Adrenal gland (tissue), 12 donors: ENCODE measurements around the gene MGMT. TPM values are rescaled to one million over a fixed set of nuclear protein-coding genes. Genes with fewer than 3 reads are reported as not detected.

Experiments
- DNase-seq, 7 donors: peaks; one replicate each; pipeline ENCODE4 v3.0.0-alpha.2; 2019 to 2020
- H3K27ac ChIP-seq, 5 donors: fragments of 200-600 bp; sonication (generic) in 4 of 5; 1 replicate in 3 of 5; 2 replicates in 2 of 5; pipeline versions ENCODE4 v1.5.1 to v1.8.0; 2016 to 2020; ENCODE audit warnings: mild to moderate bottlenecking in 1 of 5
- H3K27me3 ChIP-seq: fragments of 200-600 bp; 2 replicates; pipeline ENCODE4 v1.8.0; 2021
- H3K36me3 ChIP-seq, 2 donors: fragments of 200-600 bp; replicated peaks in 1 of 2; 1 replicate in 1 of 2; 2 replicates in 1 of 2; pipeline versions ENCODE4 v1.5.1 to v1.8.0; 2018 to 2022
- H3K4me1 ChIP-seq, 2 donors: fragments of 200-600 bp; replicated peaks in 1 of 2; 1 replicate in 1 of 2; 2 replicates in 1 of 2; pipeline versions ENCODE4 v1.5.1 to v1.8.0; 2018 to 2021
- H3K4me3 ChIP-seq, 4 donors: fragments of 200-600 bp; sonication (generic) in 3 of 4; one replicate each; pipeline ENCODE4 v1.5.1; 2016 to 2018
- H3K9me3 ChIP-seq, 3 donors: fragments of 200-600 bp; sonication (generic) in 1 of 3; replicated peaks in 1 of 3; 1 replicate in 2 of 3; 2 replicates in 1 of 3; pipeline versions ENCODE4 v1.5.1 to v1.8.0; 2016 to 2021
- CTCF ChIP-seq, 6 experiments: fragments of 450-650 bp in 4 of 6; fragments of 200-600 bp in 2 of 6; sonication (generic) in 1 of 6; IDR thresholded peaks; 1 replicate in 5 of 6; 2 replicates in 1 of 6; pipeline versions ENCODE4 v1.5.1 to v1.8.0; 2016 to 2021; ENCODE audit warnings: antibody characterized with exemption in 6 of 6, mild to moderate bottlenecking in 2 of 6, moderate library complexity in 1 of 6
- POLR2A ChIP-seq, 2 donors: fragments of 450-650 bp; IDR thresholded peaks; one replicate each; pipeline ENCODE4 v1.6.1; 2017; ENCODE audit warnings: antibody characterized with exemption in 2 of 2, mild to moderate bottlenecking in 2 of 2, moderate library complexity in 1 of 2
- WGBS, 4 donors: extraction: QIAGEN DNeasy Blood & Tissue Kit in 2 of 4; methylation state at CpG; one replicate each; pipeline versions ENCODE4 v1.1.5 to v1.1.7; 2013 to 2017; 5-methylcytosine and 5-hydroxymethylcytosine counted together
- intact Hi-C, 2 donors: fragments of 100-400 bp; cut with DNase I; formaldehyde crosslinking; loops; one replicate each; pipeline versions ENCODE4 v1.14.1 to v1.15.0; 2022 to 2023
- polyA plus RNA-seq, 3 donors: library from polyadenylated mRNA; stranded (reverse); fragments of 200-250 nt in 2 of 3; fragments of 350-450 nt in 1 of 3; fragmentation: Illumina TruSeq in 1 of 3; extraction: RNeasy Lipid Tissue Mini Kit (QIAGEN cat#74804) in 1 of 3; gene quantifications; one replicate each; pipeline ENCODE4 v1.2.3, GENCODE V29; 2013 to 2014
- total RNA-seq, 9 donors: library from RNA; depleted of rRNA in 4 of 9; stranded (reverse); fragments of >200 nt in 4 of 9; fragments of 120-200 nt in 1 of 9; fragmentation: NEBNext Ultra II Directional in 1 of 9; extraction: Animal tissue kit (Norgen Biotek cat#: 25700) in 1 of 9; gene quantifications; one replicate each; pipeline versions ENCODE4 v1.1.0 to v1.2.4, GENCODE V29; 2013 to 2023
- donor health status: healthy with polysubstance abuse.
- donor health status: Bipolar disorder and iron deficiency.
- donor health status: DM: yes; HTN: yes; CAD: no.
- donor health status: DM: no; HTN: no; CAD: no.
- donor health status: DM: no; HTN: no; CAD: no.
- donor health status: DM: yes; HTN: yes; CAD: no.

Gene MGMT
- total and polyA plus RNA-seq, 12 donors, result 3.8 to 35.8 (median 21.2) TPM

GRCh38 chr10:129628823-129629222 lies 161.8 kb downstream of the MGMT start:
- Histone ChIP-seq H3K4me1 (no peaks in the 10 kb centered on the region), H3K27ac (no peak overlapping the region), H3K36me3 (no peaks in the 10 kb centered on the region), H3K27me3 (no peaks in the 10 kb centered on the region), H3K4me3 (no peak overlapping the region), H3K9me3 (peaks cover 0 to 6% (median 0%) of the 10 kb centered on the region in 3 donors)
- TF ChIP-seq CTCF (IDR thresholded peaks at IDR 0.05) (no peak), POLR2A (IDR thresholded peaks at IDR 0.05) (no peak)
- 94 to 96% (median 95%) methylated on average over 9 of the region's 9 CpGs for WGBS, 4 donors
- no peak for DNase-seq
- intact Hi-C loops, result no loop called here

- WGBS, 4 donors, result 88 to 94% (median 91%) methylated on average over 14 to 15 of the region's 15 CpGs
- TF ChIP-seq CTCF (IDR thresholded peaks at IDR 0.05) (no peak), POLR2A (IDR thresholded peaks at IDR 0.05) (no peak)
- intact Hi-C loops, result no loop called here
- H3K9me3 ChIP-seq, result peaks cover 0 to 13% (median 0%) of the 10 kb centered on the region in 3 donors
- H3K4me3 ChIP-seq, result no peak overlapping the region
- no peak overlapping the region for H3K27ac ChIP-seq
- no peaks in the 10 kb centered on the region for H3K4me1 ChIP-seq
- H3K27me3 ChIP-seq, result no peaks in the 10 kb centered on the region
- H3K36me3 ChIP-seq, result no peaks in the 10 kb centered on the region
- no peak for DNase-seq
Observed at GRCh38 chr10:129629911-129630310, 162.9 kb downstream of the MGMT start.

DNA sequence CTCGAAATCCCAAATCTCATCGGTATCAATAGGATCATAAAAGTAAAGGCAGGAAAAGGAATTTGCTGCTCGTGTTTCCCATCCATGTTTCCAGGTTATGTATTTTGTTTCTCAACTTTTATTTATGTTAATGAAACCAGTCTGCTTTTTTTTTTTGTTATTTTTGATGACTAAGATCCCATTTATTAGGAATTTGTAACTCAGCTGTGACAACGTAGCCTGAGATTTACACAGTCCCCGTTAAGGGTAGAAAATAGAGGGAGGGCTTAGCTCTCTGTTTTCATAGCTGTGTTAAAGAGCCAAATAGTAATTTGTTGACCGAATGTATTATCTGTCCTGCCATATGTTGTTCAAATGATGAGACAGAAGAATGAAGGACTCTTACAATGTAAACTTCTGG lies 164.0 kb downstream of the MGMT start:
- H3K36me3 ChIP-seq, result no peaks in the 10 kb centered on the region
- intact Hi-C loops, result no loop called here
- H3K27me3 ChIP-seq, result no peaks in the 10 kb centered on the region
- TF ChIP-seq POLR2A (IDR thresholded peaks at IDR 0.05) (no peak), CTCF (IDR thresholded peaks at IDR 0.05) (no peak)
- H3K9me3 ChIP-seq, result peaks cover 0 to 13% (median 0%) of the 10 kb centered on the region in 3 donors
- no peak overlapping the region for H3K4me3 ChIP-seq
- no peaks in the 10 kb centered on the region for H3K4me1 ChIP-seq
- H3K27ac ChIP-seq, result no peak overlapping the region
- 87 to 89% (median 88%) methylated on average over 6 of the region's 6 CpGs for WGBS, 4 donors
- DNase-seq, result no peak

DNA sequence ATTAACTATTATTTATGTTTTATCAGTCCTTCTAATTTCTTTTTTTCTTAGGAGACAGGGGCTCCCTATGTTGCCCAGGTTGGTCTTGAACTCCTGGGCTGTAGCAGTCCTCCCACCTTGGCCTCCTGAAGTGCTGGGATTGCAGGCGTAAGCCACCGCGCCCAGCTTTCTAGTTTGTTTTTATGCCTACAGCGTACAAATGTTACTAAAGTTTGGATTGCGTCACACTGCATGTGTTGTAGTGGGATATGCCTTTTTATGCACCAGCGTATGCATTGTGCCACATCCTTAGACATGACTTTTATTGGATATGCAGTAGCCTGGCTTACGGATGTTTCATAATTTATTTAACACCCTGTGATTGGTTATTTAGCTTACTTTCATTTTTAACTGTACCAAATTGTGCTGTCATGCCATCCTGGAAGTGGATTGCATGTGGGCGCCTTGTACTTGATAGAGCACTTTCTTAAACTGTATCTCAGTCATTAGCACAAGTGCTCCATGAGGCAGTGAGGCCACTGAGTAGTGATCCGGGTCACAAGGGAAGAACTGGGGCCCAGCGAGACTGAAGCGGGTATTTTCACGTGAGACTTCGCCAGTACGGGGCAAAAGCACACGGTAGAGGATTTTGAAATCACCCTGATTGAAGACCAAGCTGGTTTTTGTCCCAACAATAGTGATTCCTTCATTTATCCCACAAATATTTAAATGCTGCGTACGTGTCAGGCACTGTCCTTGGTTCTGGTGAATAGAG lies 165.0 kb downstream of the MGMT start:
- intact Hi-C loops, result no loop called here
- DNase-seq, result no peak
- Histone ChIP-seq H3K4me3 (no peak overlapping the region), H3K9me3 (peaks cover 0 to 13% (median 0%) of the 10 kb centered on the region in 3 donors), H3K4me1 (no peaks in the 10 kb centered on the region), H3K36me3 (no peaks in the 10 kb centered on the region), H3K27me3 (no peaks in the 10 kb centered on the region), H3K27ac (no peak overlapping the region)
- TF ChIP-seq POLR2A (IDR thresholded peaks at IDR 0.05), result no peak
- no peak for TF ChIP-seq CTCF (IDR thresholded peaks at IDR 0.05)
- WGBS, 4 donors, result 88 to 93% (median 91%) methylated on average over 17 of the region's 17 CpGs
